ENCODE measurements around the gene CYGB.
"Not testable (repeated sequence)": the region's sequence is repeated elsewhere in the genome, so short reads cannot be mapped to it uniquely, and the experiment has no call there.

The CYGB gene

DNA sequence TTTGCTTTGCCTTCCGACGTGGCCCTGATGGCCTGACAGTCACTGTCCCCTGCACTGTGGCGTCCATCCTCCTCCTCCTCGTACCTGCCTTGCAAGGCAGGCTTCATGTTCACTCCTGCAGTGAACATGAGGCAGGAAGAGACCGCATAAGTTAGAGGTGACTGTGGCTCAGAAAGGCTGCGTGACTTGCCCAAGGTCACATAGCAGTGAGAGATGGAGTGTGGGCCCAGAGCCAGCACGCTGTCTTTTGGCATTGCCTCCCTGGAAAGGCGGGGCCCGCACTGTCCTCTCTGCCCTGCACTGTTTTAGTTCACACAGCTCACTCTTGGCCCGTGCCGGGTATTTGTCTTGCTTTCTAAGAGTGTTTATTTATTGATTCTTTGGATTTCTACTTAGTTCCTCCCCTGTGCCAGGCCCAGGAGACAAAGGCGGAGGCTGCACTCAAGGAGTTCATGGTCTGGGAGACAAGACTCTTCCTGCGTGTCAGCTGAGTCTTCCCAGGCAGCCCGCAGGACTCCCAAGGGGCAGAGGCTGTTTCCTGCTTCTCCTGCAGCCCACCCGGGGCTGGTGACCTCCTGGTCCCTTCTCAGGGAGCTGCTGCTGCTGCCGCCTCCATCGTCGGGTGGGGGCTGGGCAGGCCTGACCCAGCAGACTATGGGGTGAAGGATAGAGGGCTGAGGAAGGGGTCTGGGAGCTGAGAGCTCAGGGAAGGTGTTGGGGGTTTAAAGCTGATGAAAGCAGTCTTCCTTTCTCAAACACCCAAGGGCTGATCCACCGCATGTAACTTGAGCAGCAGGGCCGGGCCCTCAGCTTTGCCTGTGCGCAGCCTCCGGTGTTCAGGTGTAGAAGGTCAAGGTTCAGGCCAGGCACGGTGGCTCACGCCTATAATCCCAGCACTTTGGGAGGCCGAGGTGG, 12.7 kb downstream of the CYGB start:
- DNase-seq = no peak
- no peak for ATAC-seq

DNA sequence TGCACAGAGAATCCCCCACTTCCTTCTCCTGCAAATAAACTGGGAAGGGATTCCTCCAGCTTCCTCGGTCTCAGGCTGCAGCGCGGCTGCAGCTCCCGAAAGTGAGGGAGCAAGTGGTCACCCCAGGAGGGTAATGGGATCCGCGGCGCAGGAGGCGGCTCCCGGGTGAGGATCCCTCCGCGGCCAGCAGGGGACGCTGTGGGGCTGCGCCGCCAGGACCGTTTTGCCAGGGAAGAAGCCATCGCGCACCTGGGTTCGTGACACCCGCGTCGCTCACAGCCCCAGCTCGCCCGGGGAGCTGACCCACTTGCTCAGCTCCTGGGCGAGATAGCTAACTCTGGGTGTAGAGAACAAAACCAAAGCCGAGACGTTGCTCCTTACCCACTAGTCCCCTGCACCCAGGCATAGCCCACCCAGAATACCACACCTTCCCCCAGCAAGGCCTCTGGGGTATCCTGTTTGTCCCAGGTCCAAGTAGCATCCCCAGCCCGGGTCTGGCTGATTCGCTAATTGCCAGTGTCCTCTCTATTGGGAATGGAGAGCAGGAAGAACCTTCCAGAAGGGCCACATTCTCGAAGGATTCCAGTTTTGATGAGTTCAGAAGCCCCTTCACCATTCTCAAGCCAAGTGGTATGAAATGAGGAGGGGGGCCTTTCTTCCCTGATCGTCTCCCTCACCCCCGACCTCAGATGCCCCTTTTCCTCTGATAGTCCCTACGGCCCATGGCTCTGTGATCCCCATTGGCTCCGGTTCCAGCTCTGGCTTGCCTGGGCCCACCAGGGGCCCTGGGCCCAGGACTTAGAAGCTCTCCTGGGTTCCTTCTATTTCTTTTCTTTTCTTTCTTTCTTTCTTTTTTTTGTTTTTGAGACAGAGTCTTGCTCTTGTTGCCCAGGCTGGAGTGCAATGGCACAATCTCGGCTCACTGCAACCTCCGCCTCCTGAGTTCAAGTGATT, 14.1 kb downstream of the CYGB start:
- DNase-seq (peak; percentile 87), ATAC-seq (peak; percentile 82)

DNA sequence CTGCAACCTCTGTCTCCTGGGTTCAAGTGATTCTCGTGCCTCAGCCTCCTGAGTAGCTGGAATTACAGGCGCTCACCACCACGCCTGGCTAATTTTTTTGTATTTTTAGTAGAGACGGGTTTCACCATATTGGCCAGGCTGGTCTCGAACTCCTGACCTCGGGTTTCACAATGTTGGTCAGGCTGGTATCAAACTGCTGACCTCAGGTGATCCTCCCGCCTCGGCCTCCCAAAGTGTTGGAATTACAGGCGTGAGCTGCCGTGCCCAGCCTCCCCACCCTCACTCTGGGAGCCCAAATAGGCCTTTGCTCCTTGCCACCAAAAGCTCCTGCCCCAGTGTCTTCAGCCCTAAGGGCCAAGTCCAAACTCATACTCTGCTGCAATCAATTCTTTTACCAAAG, 15.8 kb downstream of the CYGB start:
- not testable (repeated sequence) for DNase-seq, ATAC-seq

DNA sequence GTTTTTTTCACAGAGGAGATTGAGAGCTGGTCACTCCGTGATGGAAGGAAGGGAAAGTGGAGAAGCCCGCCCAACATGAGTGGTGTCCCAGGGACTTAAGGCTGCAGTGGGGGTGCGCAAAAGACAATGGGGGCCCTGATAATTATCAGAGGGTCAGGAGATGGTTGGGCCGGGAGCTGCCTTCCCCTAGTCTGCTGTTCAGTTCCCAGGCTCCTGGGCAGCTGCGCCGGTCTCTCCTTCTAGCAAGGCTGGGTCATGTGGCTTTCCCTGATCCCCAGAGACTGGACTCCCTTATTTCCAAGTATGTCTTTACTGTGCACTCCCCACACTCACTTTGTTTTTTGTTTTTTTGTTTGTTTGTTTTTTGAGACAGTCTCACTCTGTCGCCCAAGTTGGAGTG, 16.2 kb downstream of the CYGB start:
- ATAC-seq = no peak
- no peak for DNase-seq

DNA sequence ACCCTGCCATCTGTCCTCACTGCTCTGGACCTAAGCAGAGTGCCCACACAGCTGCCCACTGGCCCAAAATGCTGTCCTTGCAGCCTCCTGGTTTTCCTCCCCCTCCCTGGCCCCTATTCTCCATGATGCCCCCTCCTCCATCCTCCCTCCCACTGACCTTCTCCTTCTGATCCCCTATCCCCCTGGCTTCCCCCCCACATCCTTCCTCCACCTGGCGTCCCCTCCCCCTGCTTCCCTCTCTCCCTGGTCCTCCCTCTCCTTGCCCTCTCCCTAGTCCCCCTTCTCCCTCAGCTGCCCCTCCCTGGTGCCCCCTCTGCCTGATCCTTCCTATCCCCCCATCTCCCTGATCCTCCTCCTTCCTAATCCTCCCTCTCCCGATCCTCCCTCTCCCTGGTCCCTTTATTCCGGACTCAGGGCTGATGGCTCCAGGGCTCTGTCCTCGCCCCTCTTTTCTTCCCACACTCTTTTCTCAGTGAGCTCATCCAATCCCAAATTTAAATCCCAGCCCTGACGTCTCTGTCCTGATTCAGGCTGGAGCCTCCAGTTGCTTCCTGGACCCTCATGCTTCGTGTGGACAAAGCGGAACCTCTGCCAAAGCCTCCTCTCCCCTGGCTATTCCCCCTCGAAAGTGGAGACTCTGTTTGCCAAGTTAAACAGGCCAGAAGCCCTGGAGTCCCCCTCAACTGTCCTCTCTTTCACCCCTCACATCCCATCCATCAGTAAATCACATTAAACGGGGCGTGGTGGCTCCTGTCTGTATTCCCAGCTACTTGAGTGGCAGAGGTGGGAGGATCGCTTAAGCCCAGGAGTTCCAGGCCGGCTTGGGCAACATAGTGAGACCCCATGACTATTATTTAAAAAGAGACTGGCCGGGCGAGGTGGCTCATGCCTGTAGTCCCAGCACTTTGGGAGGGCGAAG, 18.2 kb downstream of the CYGB start:
- ATAC-seq (no peak), DNase-seq (no peak)

DNA sequence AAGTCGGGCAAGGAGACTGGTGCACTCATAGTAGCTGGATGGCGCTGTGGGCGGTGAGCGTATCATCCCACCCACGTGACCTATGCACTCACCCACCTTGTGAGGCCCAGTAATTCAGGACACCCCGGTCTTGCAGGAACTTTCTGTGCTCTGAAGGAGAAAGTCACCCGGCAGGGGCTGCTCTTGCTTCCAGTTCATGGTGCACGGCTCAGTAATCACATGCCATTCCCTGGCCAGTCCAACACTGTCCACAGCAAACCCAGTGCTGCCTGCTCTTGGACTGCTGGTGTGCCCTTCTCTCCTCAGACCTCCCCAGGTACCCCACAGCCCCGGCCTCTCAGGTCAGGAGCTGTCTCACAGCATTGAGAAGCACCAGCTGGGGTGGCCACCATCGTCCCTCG, 19.9 kb downstream of the CYGB start:
- DNase-seq (no peak), ATAC-seq (no peak)

DNA sequence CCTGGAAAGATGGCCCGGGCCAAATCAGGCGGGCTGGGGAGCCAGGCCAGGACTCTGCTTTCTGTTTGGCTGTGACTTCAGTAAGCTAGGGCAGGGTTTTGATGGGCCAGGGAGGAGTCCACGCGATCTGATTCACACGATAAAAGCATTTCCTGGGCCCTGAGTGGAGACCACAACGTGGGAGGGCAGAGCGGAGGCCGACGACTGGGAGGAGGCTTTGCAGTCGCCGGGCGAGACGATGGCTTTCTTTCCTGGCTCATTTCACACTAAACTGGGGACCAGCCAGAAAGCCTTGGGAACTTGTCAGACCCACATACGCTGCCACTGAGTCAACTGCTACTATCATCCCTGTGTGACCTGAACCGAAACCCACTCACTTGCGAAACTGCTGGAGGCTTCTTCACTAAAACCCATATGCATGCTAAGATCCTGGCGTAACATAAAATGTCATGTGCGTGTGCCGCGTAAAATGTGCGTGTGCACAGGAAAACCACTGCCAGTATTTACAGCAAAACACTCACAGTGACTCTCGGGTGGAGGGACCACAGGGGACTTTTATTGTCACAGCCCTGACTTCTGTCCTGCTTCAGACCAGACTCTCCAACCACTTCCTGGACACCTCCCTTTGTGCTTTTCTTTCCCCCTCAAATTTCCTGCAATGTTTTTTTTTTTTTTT, 22.1 kb downstream of the CYGB start:
- ATAC-seq (peak; percentile 93), DNase-seq (peak; percentile 79)

DNA sequence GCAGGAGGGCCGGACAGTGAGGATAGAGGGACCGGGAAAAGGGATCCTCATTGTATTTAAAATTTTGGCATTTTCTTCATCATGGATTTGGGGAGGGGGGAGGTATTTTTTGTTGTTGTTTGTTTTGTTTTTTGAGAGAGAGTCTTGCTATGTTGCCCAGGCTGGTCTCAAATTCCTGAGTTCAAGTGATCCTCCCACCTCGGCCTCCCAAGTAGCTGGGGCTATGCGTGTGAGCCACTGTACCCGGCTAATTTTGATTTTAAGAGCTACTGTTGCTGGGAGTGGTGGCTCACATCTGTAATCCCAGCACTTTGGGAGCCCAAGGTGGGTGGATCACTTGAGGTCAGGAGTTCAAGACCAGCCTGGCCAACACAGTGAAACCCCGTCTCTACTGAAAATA, 23.2 kb downstream of the CYGB start:
- not testable (repeated sequence) for DNase-seq, ATAC-seq

DNA sequence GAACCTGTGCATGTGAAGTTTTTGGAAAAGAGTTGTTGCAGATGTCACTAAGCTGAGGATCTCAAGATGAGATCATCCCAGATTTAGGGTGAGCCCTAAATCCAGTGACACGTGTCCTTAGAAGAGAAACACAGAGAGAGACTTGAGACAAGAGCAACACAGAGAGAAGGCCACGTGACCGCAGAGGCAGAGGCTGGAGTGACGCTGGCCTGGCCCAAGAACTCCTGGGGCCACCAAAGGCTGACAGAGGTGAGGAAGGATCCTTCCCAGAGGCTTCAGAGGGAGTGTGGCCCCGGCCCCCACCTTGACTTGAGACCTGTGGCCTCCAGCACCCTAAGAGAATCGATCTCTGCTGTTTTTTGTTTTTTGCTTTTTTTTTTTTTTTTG, 24.2 kb downstream of the CYGB start:
- DNase-seq (no peak), ATAC-seq (no peak)

DNA sequence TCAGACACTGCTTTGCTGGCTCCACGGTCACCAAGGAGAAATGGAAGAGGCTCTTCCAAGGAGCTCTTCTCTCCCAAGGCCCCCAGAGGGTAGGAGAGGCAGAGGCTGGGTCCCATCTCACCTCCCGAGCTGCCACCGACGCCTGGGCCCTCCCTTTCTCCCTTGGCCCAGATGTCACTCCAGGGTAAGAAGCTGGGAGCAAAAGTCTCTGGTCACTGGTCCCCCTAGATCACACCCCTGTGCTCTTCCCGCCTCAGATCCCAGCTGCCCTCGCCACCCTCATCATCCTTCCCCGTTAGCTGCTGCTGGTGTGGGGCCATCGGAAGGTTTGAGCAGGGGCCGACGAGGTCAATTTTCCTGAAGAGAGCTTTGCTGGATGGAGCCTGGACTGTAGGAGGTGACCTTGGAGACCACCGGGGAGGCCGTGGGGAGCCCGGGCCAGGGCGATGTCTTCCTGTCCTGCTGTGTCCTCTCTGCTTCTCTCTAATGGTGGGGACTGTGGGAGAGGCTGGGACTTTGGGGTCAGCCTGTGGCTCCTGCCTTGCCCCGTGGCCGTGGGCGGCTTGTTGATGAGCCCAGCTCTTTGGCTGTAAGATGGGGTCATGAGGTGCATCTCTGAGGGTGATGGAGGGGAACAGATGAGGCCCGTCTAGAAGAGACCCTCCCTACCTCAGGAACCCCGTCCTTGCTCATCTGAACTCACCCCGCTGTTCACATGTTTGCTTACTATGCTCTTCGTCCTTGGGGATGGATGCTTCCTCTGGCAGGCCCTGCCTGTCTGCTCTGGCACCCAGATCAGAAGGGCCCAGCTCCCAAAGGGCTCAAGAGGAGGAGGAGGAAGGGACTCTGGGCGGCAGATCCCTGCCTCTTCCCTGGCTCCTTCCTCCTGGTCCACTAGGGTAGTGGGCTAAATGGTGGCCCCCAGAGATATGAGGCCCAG, 24.9 kb downstream of the CYGB start:
- ATAC-seq (no peak), DNase-seq (no peak)

DNA sequence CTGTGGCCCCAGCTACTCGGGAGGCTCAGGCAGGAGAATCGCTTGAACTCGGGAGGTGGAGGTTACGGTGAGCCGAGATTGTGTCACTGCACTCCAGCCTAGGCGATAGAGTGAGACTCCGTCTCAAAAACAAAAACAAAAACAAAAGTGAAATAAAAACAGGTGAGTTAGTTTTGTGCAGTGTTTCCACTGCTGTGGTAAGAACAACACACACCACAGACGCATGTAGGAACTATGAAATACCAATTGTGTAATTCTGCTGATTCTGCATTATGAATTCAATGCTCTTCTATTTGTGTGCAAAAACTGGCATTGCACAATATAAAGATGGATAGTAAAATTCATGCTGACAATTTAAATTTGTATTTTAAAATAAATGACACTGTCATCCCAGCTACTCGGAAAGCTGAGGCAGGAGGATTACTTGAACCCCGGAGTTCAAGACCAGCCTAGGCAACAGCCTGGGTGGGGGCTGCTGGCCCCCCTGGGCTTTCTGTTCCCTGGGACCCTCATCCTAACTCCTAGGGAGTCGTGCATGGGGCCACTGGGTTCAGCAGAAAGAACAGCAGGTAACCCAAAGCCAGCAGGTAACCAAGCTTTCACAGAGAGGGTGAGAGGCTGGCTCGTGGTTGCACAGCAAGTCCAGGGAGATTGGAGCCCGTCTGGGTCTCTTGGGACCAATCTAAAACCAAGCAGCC, 25.7 kb downstream of the CYGB start:
- no peak for ATAC-seq
- DNase-seq = no peak

DNA sequence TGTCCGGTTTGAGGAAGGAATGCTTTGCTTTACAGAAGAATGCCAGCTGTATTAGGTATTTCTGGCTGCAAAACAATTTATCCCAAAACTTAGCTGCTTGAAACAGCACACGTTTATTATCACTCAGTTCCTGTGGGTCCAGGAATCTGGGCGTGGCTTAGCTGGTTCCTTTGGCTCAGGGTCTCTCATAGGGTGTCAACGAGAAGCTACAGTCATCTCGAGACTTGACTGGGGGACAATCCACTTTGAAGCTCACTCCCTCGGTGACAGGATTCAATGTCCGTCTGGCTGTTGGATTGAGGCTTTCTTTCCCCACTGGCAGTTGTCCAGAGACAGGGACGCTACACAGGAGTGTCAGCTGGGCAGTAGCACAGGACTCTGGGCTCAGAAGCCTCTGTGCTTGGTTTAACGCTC, 26.7 kb downstream of the CYGB start:
- ATAC-seq = no peak

DNA sequence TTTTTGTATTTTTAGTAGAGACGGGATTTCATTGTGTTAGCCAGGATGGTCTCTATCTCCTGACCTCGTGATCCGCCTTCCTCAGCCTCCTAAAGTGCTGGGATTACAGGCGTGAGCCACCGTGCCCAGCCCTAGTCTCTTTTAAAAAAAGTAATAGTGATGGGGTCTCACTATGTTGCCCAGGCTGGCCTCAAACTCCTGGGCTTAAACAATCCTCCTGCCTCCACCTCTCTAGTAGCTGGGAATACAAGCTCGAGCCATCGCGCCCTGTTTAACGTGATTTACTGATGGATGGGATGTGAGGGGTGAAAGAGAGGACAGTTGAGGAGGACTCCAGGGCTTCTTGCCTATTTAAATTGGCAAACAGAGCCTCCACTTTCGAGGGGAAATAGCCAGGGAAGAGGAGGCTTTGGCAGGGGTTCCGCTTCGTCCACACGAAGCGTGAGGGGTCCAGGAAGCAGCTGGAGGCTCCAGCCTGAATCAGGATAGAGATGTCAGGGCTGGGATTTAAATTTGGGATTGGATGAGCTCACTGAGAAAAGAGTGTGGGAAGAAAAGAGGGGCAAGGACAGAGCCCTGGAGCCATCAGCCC, 28.9 kb downstream of the CYGB start:
- ATAC-seq, DNase-seq: not testable (repeated sequence)

More for the DNA sequence above, 26.7 kb downstream of the CYGB start:
- DNase-seq = no peak

DNA sequence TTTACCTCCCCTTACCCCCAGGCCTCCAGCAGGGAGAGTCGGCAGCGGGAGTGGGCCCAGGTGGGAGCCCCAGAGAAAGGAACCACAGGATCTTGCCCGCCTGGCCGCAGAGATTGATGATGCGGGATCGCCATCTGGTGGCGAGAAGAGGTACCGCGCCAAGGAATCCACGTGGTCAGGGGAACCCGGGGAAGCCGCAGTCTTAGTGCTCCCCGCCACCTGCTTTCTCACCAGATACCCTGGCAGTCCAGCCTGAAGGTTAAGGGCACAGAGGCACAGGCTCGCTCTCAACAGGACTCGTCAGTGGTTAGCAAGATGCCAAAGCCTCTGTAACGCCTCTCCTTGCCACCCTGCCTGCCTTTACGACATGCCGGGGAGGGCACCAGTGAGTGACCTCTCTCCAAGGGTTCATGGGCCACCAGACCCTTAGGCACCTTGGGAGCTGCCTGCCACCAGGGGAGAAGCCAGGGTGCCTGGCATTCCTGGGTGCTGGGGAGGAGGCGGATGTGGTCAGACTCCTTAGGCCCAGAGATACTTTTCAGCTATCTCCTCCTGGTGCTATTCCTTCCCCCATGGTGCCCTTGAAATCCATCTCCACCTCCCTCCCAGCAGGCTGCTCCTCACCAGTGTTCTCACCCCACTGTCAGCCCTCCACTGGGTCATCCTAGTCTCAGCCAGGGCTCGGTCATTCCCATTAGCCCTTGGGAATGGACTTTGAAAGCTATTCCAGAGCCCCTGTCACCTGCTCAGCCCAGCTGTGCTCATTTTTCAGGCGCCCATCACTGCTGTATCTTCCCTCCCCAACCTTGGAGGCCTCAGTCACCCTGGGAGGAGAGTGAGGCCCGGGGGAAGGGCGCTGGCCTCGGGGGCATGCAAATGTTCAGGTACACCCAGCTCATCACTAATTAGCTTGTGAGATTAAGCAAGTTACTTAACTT, 30.8 kb downstream of the CYGB start:
- ATAC-seq (peak; percentile 85), DNase-seq (peak; percentile 91)

DNA sequence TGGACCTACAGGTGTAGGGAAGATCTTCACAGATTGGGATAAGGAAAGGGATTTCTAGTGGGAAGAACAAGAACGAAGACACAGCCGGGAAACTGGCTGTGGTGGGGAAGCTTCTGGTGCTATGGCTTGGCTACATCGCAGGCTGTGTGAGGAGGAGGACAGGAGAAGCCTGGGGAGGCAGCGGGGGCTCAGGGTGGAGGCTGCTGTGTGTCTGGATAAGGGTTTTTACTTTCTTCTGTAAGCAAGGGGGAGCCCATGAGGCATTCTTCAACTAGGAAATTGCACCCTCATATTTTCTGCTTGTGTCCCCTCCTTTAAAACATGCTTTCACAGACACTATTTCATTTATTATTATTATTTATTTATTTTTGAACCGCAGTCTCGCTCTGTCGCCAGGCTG, 33.4 kb downstream of the CYGB start:
- no peak for DNase-seq
- no peak for ATAC-seq

DNA sequence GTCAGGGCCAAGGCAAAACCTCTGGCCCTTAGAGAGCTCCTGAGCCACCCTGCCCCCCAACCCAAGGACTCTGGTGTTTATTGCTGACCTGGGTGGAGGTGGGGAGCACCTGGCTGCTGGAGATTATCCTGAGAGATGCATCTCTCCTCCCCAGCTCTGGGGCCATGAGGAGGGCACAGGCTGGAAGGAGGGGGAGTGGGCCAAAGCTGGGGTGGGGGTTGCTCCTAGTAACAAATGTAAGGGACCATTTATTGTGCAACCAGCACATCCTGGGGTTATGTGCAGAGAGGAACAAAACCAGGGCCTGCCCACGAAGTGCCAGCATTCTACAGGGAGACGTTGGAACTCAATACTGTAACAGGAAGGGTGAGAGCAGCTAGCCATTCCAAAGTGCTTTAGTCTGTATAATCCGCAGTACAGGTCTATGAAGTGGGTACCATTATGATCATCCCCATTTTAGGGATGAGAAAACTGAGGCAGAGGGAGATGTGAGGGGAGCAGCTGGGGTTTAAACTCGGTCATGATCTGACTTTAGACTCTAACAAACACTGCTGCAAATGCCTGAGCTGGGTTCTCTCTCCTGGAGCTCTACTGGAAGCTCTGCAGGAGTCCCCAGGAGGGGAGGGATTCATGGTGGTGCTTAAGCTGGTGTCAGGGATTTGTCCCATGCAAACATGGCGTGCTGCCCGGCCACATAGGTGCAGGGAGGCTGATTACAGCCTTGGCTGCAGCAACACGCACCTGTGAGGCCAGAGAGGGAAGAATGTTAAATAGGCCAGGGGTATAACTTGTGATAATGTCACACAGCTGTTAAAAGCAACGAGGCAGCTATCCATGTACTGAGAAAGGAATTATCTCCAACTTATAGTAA, 34.9 kb downstream of the CYGB start:
- no peak for ATAC-seq
- DNase-seq = no peak

DNA sequence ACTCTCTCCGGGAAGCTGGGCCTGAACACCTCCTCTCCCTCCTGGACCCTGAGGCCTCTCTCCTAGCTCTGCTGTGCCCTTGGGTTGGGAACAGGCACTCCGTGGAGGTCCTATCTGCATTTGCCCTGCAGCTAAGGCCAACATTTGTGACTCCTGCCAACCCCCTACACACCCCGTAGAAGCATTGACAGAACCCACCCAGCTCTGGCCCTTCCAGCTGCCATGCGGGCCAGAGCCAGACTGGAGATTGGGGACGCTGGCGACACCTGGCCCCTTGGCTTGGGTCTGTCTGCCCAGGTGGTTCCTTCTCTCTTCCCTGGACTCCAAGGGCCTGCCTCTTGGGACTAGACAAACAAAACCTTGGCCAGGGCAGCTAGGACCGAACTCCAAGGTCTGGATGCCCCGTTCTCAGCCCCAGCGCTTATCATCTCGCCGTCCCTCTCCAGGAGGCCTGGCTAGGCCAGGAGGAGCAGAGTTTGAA, 35.6 kb downstream of the CYGB start:
- DNase-seq = no peak

More for the DNA sequence above, 35.6 kb downstream of the CYGB start:
- no peak for ATAC-seq
